ENCODE data around the gene HS3ST5. TPM values are rescaled to one million over a fixed set of nuclear protein-coding genes. Genes with fewer than 3 reads are reported as not detected.
"Not testable (repeated sequence)": the region's sequence is repeated elsewhere in the genome, so short reads cannot be mapped to it uniquely, and the experiment has no call there.

The HS3ST5 gene
- total RNA-seq, 4 donors from 2014 or later, result 0.42 to 2.8 TPM; not detected in 2

- no peak for TF ChIP-seq POLR2A (IDR thresholded peaks at IDR 0.05)
- no peak for TF ChIP-seq CTCF (IDR thresholded peaks at IDR 0.05)
- TF ChIP-seq EP300 (IDR thresholded peaks at IDR 0.05), result no peak
- Histone ChIP-seq H3K27ac (no peak overlapping the region), H3K9me3 (no peaks in the 10 kb centered on the region), H3K27me3 (no peaks in the 10 kb centered on the region), H3K36me3 (no peaks in the 10 kb centered on the region), H3K4me1 (no peaks in the 10 kb centered on the region), H3K4me3 (no peak overlapping the region)
- no peak for DNase-seq (ENCODE audit: low spot score in 2 of 2)
- WGBS, 2 donors, result 79 to 90% methylated on average over 4 of the region's 4 CpGs
Observed at GRCh38 chr6:114334237-114334636, 8.6 kb downstream of the HS3ST5 start.

GRCh38 chr6:114327074-114327473 is 15.7 kb downstream of the HS3ST5 start:
- Histone ChIP-seq H3K36me3 (no peaks in the 10 kb centered on the region), H3K4me3 (no peak overlapping the region), H3K27me3 (no peaks in the 10 kb centered on the region), H3K27ac (no peak overlapping the region), H3K9me3 (no peaks in the 10 kb centered on the region), H3K4me1 (no peaks in the 10 kb centered on the region)
- TF ChIP-seq POLR2A (IDR thresholded peaks at IDR 0.05), result no peak
- TF ChIP-seq EP300 (IDR thresholded peaks at IDR 0.05), result no peak
- no peak for TF ChIP-seq CTCF (IDR thresholded peaks at IDR 0.05)
- DNase-seq (ENCODE audit: low spot score in 2 of 2), result no peak

- Histone ChIP-seq H3K4me3 (no peak overlapping the region), H3K4me1 (no peaks in the 10 kb centered on the region), H3K36me3 (no peaks in the 10 kb centered on the region), H3K27ac (no peak overlapping the region), H3K9me3 (no peaks in the 10 kb centered on the region), H3K27me3 (no peaks in the 10 kb centered on the region)
- TF ChIP-seq CTCF (IDR thresholded peaks at IDR 0.05) (no peak), EP300 (IDR thresholded peaks at IDR 0.05) (no peak), POLR2A (IDR thresholded peaks at IDR 0.05) (no peak)
- no peak for DNase-seq (ENCODE audit: low spot score in 2 of 2)
- 92 to 95% methylated on average over 1 of the region's 1 CpG for WGBS, 2 donors
Observed at GRCh38 chr6:114323784-114324183, 19.0 kb downstream of the HS3ST5 start.

- Histone ChIP-seq H3K27me3 (no peaks in the 10 kb centered on the region), H3K36me3 (no peaks in the 10 kb centered on the region), H3K4me1 (no peaks in the 10 kb centered on the region), H3K27ac (no peak overlapping the region), H3K9me3 (no peaks in the 10 kb centered on the region), H3K4me3 (no peak overlapping the region)
- 93 to 94% methylated on average over 3 of the region's 3 CpGs for WGBS, 2 donors
- no peak for TF ChIP-seq POLR2A (IDR thresholded peaks at IDR 0.05)
- TF ChIP-seq CTCF (IDR thresholded peaks at IDR 0.05), result no peak
- no peak for TF ChIP-seq EP300 (IDR thresholded peaks at IDR 0.05)
- no peak for DNase-seq (ENCODE audit: low spot score in 2 of 2)
Observed at GRCh38 chr6:114319749-114320148, 23.1 kb downstream of the HS3ST5 start.

- Histone ChIP-seq H3K27me3 (no peaks in the 10 kb centered on the region), H3K36me3 (no peaks in the 10 kb centered on the region), H3K9me3 (no peaks in the 10 kb centered on the region), H3K4me1 (no peaks in the 10 kb centered on the region), H3K4me3 (no peak overlapping the region), H3K27ac (no peak overlapping the region)
- 60 to 68% methylated on average over 5 of the region's 5 CpGs for WGBS, 2 donors
- TF ChIP-seq EP300 (IDR thresholded peaks at IDR 0.05), result no peak
- TF ChIP-seq CTCF (IDR thresholded peaks at IDR 0.05), result no peak
- no peak for TF ChIP-seq POLR2A (IDR thresholded peaks at IDR 0.05)
- DNase-seq (ENCODE audit: low spot score in 2 of 2), result no peak
Observed at GRCh38 chr6:114315831-114316595, 26.8 kb downstream of the HS3ST5 start.

- WGBS, 2 donors, result 96 to 99% methylated on average over 6 of the region's 6 CpGs
- H3K9me3 ChIP-seq, result not testable (repeated sequence)
Observed at GRCh38 chr6:114313816-114314215, 29.0 kb downstream of the HS3ST5 start.

More at GRCh38 chr6:114313816-114314215, 29.0 kb downstream of the HS3ST5 start:
- not testable (repeated sequence) for H3K4me1 ChIP-seq; H3K36me3 ChIP-seq; H3K4me3 ChIP-seq; H3K27ac ChIP-seq; DNase-seq (ENCODE audit: low spot score in 2 of 2); H3K27me3 ChIP-seq
